ENCODE results near the gene PAPSS2. TPM values are rescaled to one million over a fixed set of nuclear protein-coding genes. Genes with fewer than 3 reads are reported as not detected.
A peak's percentile ranks its signal among the peaks of the same experiment; 100 is the strongest.

The PAPSS2 gene
- total and polyA plus RNA-seq, 9 donors: 5.8 to 14.5 (median 10.4) TPM

GRCh38 chr10:87759551-87759950 is 99.9 kb downstream of the PAPSS2 start:
- no peak overlapping the region for H3K4me3 ChIP-seq (ENCODE audit: low read length)
- peaks cover 7% of the 10 kb centered on the region for H3K36me3 ChIP-seq (ENCODE audit: control insufficient read depth, insufficient read depth, low read length)
- H3K27ac ChIP-seq (ENCODE audit: low read length): no peak overlapping the region
- no peaks in the 10 kb centered on the region for H3K4me1 ChIP-seq (ENCODE audit: control insufficient read depth, insufficient read depth, low read length)
- H3K27me3 ChIP-seq (ENCODE audit: control insufficient read depth, insufficient read depth, low read length): no peaks in the 10 kb centered on the region
- DNase-seq: no peak
- no peaks in the 10 kb centered on the region for H3K9me3 ChIP-seq (replicated peaks; ENCODE audit: control insufficient read depth, low read depth, low read length)

- 80% methylated on average over 1 of the region's 6 CpGs for WGBS (ENCODE audit: insufficient coverage)
- Histone ChIP-seq H3K27ac (ENCODE audit: low read length) (no peak overlapping the region), H3K9me3 (replicated peaks; ENCODE audit: control insufficient read depth, low read depth, low read length) (no peaks in the 10 kb centered on the region), H3K27me3 (ENCODE audit: control insufficient read depth, insufficient read depth, low read length) (no peaks in the 10 kb centered on the region), H3K4me3 (ENCODE audit: low read length) (no peak overlapping the region), H3K4me1 (ENCODE audit: control insufficient read depth, insufficient read depth, low read length) (no peaks in the 10 kb centered on the region), H3K36me3 (ENCODE audit: control insufficient read depth, insufficient read depth, low read length) (peaks cover 6% of the 10 kb centered on the region)
- no peak for DNase-seq
Observed at GRCh38 chr10:87760195-87760905, 100.7 kb downstream of the PAPSS2 start.

GRCh38 chr10:87761153-87761552 is 101.5 kb downstream of the PAPSS2 start:
- DNase-seq: no peak
- H3K36me3 ChIP-seq (ENCODE audit: control insufficient read depth, insufficient read depth, low read length): peaks cover 4% of the 10 kb centered on the region
- no peaks in the 10 kb centered on the region for H3K4me1 ChIP-seq (ENCODE audit: control insufficient read depth, insufficient read depth, low read length)
- H3K27ac ChIP-seq (ENCODE audit: low read length): no peak overlapping the region
- WGBS (ENCODE audit: insufficient coverage): 100% methylated on average over 1 of the region's 4 CpGs
- H3K27me3 ChIP-seq (ENCODE audit: control insufficient read depth, insufficient read depth, low read length): no peaks in the 10 kb centered on the region
- H3K9me3 ChIP-seq (replicated peaks; ENCODE audit: control insufficient read depth, low read depth, low read length): no peaks in the 10 kb centered on the region
- H3K4me3 ChIP-seq (ENCODE audit: low read length): no peak overlapping the region

- H3K4me3 ChIP-seq (ENCODE audit: low read length): no peak overlapping the region
- no peaks in the 10 kb centered on the region for H3K27me3 ChIP-seq (ENCODE audit: control insufficient read depth, insufficient read depth, low read length)
- no peak overlapping the region for H3K27ac ChIP-seq (ENCODE audit: low read length)
- H3K4me1 ChIP-seq (ENCODE audit: control insufficient read depth, insufficient read depth, low read length): no peaks in the 10 kb centered on the region
- WGBS (ENCODE audit: insufficient coverage): no CpG with 5 or more reads among the region's 2 CpGs
- H3K36me3 ChIP-seq (ENCODE audit: control insufficient read depth, insufficient read depth, low read length): peaks cover 6% of the 10 kb centered on the region
- no peaks in the 10 kb centered on the region for H3K9me3 ChIP-seq (replicated peaks; ENCODE audit: control insufficient read depth, low read depth, low read length)
- no peak for DNase-seq
Observed at GRCh38 chr10:87761892-87762291, 102.2 kb downstream of the PAPSS2 start.

- 100% methylated on average over 1 of the region's 5 CpGs for WGBS (ENCODE audit: insufficient coverage)
- Histone ChIP-seq H3K9me3 (replicated peaks; ENCODE audit: control insufficient read depth, low read depth, low read length) (no peaks in the 10 kb centered on the region), H3K4me3 (ENCODE audit: low read length) (no peak overlapping the region), H3K36me3 (ENCODE audit: control insufficient read depth, insufficient read depth, low read length) (peaks cover 10% of the 10 kb centered on the region), H3K4me1 (ENCODE audit: control insufficient read depth, insufficient read depth, low read length) (no peaks in the 10 kb centered on the region), H3K27me3 (ENCODE audit: control insufficient read depth, insufficient read depth, low read length) (no peaks in the 10 kb centered on the region), H3K27ac (ENCODE audit: low read length) (no peak overlapping the region)
- no peak for DNase-seq
Observed at GRCh38 chr10:87763086-87763861, 103.6 kb downstream of the PAPSS2 start.

GRCh38 chr10:87764072-87764934 is 104.6 kb downstream of the PAPSS2 start:
- 89% methylated on average over 7 of the region's 13 CpGs for WGBS (ENCODE audit: insufficient coverage)
- H3K27me3 ChIP-seq (ENCODE audit: control insufficient read depth, insufficient read depth, low read length): no peaks in the 10 kb centered on the region
- H3K4me3 ChIP-seq (ENCODE audit: low read length): no peak overlapping the region
- H3K4me1 ChIP-seq (ENCODE audit: control insufficient read depth, insufficient read depth, low read length): no peaks in the 10 kb centered on the region
- no peak overlapping the region for H3K27ac ChIP-seq (ENCODE audit: low read length)
- peaks cover 12% of the 10 kb centered on the region for H3K36me3 ChIP-seq (ENCODE audit: control insufficient read depth, insufficient read depth, low read length)
- no peaks in the 10 kb centered on the region for H3K9me3 ChIP-seq (replicated peaks; ENCODE audit: control insufficient read depth, low read depth, low read length)
- no peak for DNase-seq

GRCh38 chr10:87765666-87766376 is 106.1 kb downstream of the PAPSS2 start:
- no CpG with 5 or more reads among the region's 5 CpGs for WGBS (ENCODE audit: insufficient coverage)

GRCh38 chr10:87767253-87767652 is 107.6 kb downstream of the PAPSS2 start:
- no peaks in the 10 kb centered on the region for H3K4me1 ChIP-seq (ENCODE audit: control insufficient read depth, insufficient read depth, low read length)
- H3K9me3 ChIP-seq (replicated peaks; ENCODE audit: control insufficient read depth, low read depth, low read length): no peaks in the 10 kb centered on the region
- H3K36me3 ChIP-seq (ENCODE audit: control insufficient read depth, insufficient read depth, low read length): peaks cover 15% of the 10 kb centered on the region
- no CpG with 5 or more reads among the region's 5 CpGs for WGBS (ENCODE audit: insufficient coverage)
- no peak for DNase-seq
- no peak overlapping the region for H3K4me3 ChIP-seq (ENCODE audit: low read length)
- H3K27ac ChIP-seq (ENCODE audit: low read length): no peak overlapping the region
- H3K27me3 ChIP-seq (ENCODE audit: control insufficient read depth, insufficient read depth, low read length): no peaks in the 10 kb centered on the region

More at GRCh38 chr10:87765666-87766376, 106.1 kb downstream of the PAPSS2 start:
- no peak for DNase-seq
- Histone ChIP-seq H3K36me3 (ENCODE audit: control insufficient read depth, insufficient read depth, low read length) (peaks cover 15% of the 10 kb centered on the region), H3K27ac (ENCODE audit: low read length) (no peak overlapping the region), H3K27me3 (ENCODE audit: control insufficient read depth, insufficient read depth, low read length) (no peaks in the 10 kb centered on the region), H3K9me3 (replicated peaks; ENCODE audit: control insufficient read depth, low read depth, low read length) (no peaks in the 10 kb centered on the region), H3K4me3 (ENCODE audit: low read length) (no peak overlapping the region), H3K4me1 (ENCODE audit: control insufficient read depth, insufficient read depth, low read length) (no peaks in the 10 kb centered on the region)

- no peak overlapping the region for H3K27ac ChIP-seq (ENCODE audit: low read length)
- DNase-seq: peak; percentile 30
- no peaks in the 10 kb centered on the region for H3K4me1 ChIP-seq (ENCODE audit: control insufficient read depth, insufficient read depth, low read length)
- WGBS (ENCODE audit: insufficient coverage): no CpG with 5 or more reads among the region's 2 CpGs
- no peak overlapping the region for H3K4me3 ChIP-seq (ENCODE audit: low read length)
- H3K27me3 ChIP-seq (ENCODE audit: control insufficient read depth, insufficient read depth, low read length): no peaks in the 10 kb centered on the region
- H3K9me3 ChIP-seq (replicated peaks; ENCODE audit: control insufficient read depth, low read depth, low read length): no peaks in the 10 kb centered on the region
- H3K36me3 ChIP-seq (ENCODE audit: control insufficient read depth, insufficient read depth, low read length): peaks cover 13% of the 10 kb centered on the region
Observed at GRCh38 chr10:87771871-87772500, 112.3 kb downstream of the PAPSS2 start.

All from muscle of leg (tissue), 11 donors.